ENCODE results near the gene PDE11A. TPM values are rescaled to one million over a fixed set of nuclear protein-coding genes. Genes with fewer than 3 reads are reported as not detected.

The PDE11A gene
- total and polyA plus RNA-seq, 9 donors: 0.15 to 2.0 (median 0.42) TPM; not detected in 1

GRCh38 chr2:177603181-177603580 lies 469.4 kb downstream of the PDE11A start:
- DNase-seq: no peak
- Histone ChIP-seq H3K27me3 (no peaks in the 10 kb centered on the region), H3K4me3 (no peak overlapping the region), H3K36me3 (no peaks in the 10 kb centered on the region), H3K9me3 (no peaks in the 10 kb centered on the region), H3K4me1 (ENCODE audit: insufficient read depth) (peaks cover 14% of the 10 kb centered on the region), H3K27ac (no peak overlapping the region)
- WGBS, 3 donors: 56 to 68% (median 67%) methylated on average over 5 of the region's 5 CpGs
- TF ChIP-seq EP300 (IDR thresholded peaks at IDR 0.05): no peak
- TF ChIP-seq CTCF (IDR thresholded peaks at IDR 0.05): no peak
- no peak for TF ChIP-seq POLR2A (IDR thresholded peaks at IDR 0.05)
- intact Hi-C loops (cut with DNase I): loop anchor here in 2 of 4 donors (5.0 to 10.0 kb wide), 4 partner anchors 152 to 438 kb away; no protein-coding TSS in a partner anchor

- WGBS, 3 donors: 46 to 53% (median 51%) methylated on average over 2 of the region's 2 CpGs
- DNase-seq: no peak
- H3K36me3 ChIP-seq: no peaks in the 10 kb centered on the region
- H3K27me3 ChIP-seq: no peaks in the 10 kb centered on the region
- intact Hi-C loops (cut with DNase I): loop anchor here in 2 of 4 donors (5.0 to 10.0 kb wide), 4 partner anchors 152 to 438 kb away; no protein-coding TSS in a partner anchor
- H3K4me3 ChIP-seq: no peak overlapping the region
- TF ChIP-seq CTCF (IDR thresholded peaks at IDR 0.05) (no peak), POLR2A (IDR thresholded peaks at IDR 0.05) (no peak), EP300 (IDR thresholded peaks at IDR 0.05) (no peak)
- no peaks in the 10 kb centered on the region for H3K9me3 ChIP-seq
- H3K27ac ChIP-seq: no peak overlapping the region
- H3K4me1 ChIP-seq (ENCODE audit: insufficient read depth): peaks cover 14% of the 10 kb centered on the region
Measured at GRCh38 chr2:177602611-177603164, 469.9 kb downstream of the PDE11A start.

- no peak for TF ChIP-seq CTCF (IDR thresholded peaks at IDR 0.05)
- TF ChIP-seq EP300 (IDR thresholded peaks at IDR 0.05): no peak
- no peak for TF ChIP-seq POLR2A (IDR thresholded peaks at IDR 0.05)
- H3K9me3 ChIP-seq: no peaks in the 10 kb centered on the region
- intact Hi-C loops (cut with DNase I): loop anchor here in 2 of 4 donors (5.0 to 10.0 kb wide), 4 partner anchors 154 to 436 kb away; no protein-coding TSS in a partner anchor
- H3K27ac ChIP-seq: no peak overlapping the region
- no peaks in the 10 kb centered on the region for H3K27me3 ChIP-seq
- peaks cover 14% of the 10 kb centered on the region for H3K4me1 ChIP-seq (ENCODE audit: insufficient read depth)
- 91 to 92% (median 91%) methylated on average over 2 of the region's 2 CpGs for WGBS, 3 donors
- no peak overlapping the region for H3K4me3 ChIP-seq
- no peak for DNase-seq
- no peaks in the 10 kb centered on the region for H3K36me3 ChIP-seq
Measured at GRCh38 chr2:177600917-177601316, 471.7 kb downstream of the PDE11A start.

GRCh38 chr2:177599956-177600355 lies 472.6 kb downstream of the PDE11A start:
- no peak for DNase-seq
- no peaks in the 10 kb centered on the region for H3K9me3 ChIP-seq
- no peak overlapping the region for H3K4me3 ChIP-seq
- 63 to 87% (median 87%) methylated on average over 2 of the region's 2 CpGs for WGBS, 3 donors
- H3K27me3 ChIP-seq: no peaks in the 10 kb centered on the region
- no peaks in the 10 kb centered on the region for H3K36me3 ChIP-seq
- no peak for TF ChIP-seq CTCF (IDR thresholded peaks at IDR 0.05)
- no peak for TF ChIP-seq POLR2A (IDR thresholded peaks at IDR 0.05)
- no peak for TF ChIP-seq EP300 (IDR thresholded peaks at IDR 0.05)
- peaks cover 14% of the 10 kb centered on the region for H3K4me1 ChIP-seq (ENCODE audit: insufficient read depth)
- H3K27ac ChIP-seq: no peak overlapping the region
- intact Hi-C loops (cut with DNase I): loop anchor here in 2 of 4 donors (5.0 to 10.0 kb wide), 4 partner anchors 155 to 435 kb away; no protein-coding TSS in a partner anchor
